Measurements from ENCODE around the gene PITPNC1.

DNA sequence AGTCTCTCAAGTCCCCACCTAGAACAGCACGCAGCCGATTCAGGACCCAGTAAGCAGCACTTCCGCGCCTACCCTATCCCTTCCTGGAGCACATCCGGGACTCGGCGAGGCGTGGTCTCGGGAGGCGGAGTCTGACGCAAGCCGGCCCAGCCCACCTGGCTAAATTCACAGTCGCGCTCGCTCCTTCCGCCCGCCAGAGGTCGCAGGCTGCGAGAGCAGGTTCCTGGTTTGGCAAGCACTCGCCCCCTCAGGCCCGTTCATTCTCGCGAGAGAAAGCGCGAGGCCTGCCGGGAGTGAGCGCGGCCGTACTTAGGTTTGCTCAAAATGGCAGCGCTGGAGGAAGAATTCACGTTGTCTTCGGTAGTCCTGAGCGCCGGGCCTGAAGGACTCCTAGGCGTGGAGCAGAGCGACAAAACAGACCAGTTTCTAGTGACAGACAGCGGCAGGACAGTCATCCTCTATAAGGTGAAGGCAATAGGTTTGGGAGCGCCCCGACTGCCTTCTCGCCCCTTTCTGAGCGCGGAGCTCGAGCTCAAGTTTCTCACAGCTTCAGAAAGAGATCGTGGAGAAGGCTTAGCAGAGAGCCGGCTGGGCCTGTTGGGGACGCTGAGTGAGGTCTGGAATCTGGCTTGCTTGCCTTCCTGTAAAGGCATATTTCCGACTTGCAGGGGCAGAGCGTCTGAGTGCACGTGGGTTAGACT, 340.7 kb downstream of the PITPNC1 start, which contains the start of gene NOL11:
- TF ChIP-seq CTCF (IDR thresholded peaks at IDR 0.05) (peak; percentile 86), EZH2 (IDR thresholded peaks at IDR 0.05; ENCODE audit: borderline replicate concordance, insufficient read depth, low read depth, low read length, poor library complexity, severe bottlenecking) (no peak)
